Adrenal gland (tissue), 5 donors: ENCODE measurements around the gene RNF212.

ENCODE experiments used
- POLR2A ChIP-seq, 2 donors: fragments of 450-650 bp; IDR thresholded peaks; one replicate each; pipeline ENCODE4 v1.6.1; 2017; ENCODE audit warnings: antibody characterized with exemption in 2 of 2, mild to moderate bottlenecking in 2 of 2, moderate library complexity in 1 of 2
- TF ChIP-seq, protein P1 (sequence below), 6 experiments: fragments of 450-650 bp in 4 of 6; fragments of 200-600 bp in 2 of 6; sonication (generic) in 1 of 6; IDR thresholded peaks; 1 replicate in 5 of 6; 2 replicates in 1 of 6; pipeline versions ENCODE4 v1.5.1 to v1.8.0; 2016 to 2021; ENCODE audit warnings: antibody characterized with exemption in 6 of 6, mild to moderate bottlenecking in 2 of 6, moderate library complexity in 1 of 6
- donor health status: DM: no; HTN: no; CAD: no.

DNA sequence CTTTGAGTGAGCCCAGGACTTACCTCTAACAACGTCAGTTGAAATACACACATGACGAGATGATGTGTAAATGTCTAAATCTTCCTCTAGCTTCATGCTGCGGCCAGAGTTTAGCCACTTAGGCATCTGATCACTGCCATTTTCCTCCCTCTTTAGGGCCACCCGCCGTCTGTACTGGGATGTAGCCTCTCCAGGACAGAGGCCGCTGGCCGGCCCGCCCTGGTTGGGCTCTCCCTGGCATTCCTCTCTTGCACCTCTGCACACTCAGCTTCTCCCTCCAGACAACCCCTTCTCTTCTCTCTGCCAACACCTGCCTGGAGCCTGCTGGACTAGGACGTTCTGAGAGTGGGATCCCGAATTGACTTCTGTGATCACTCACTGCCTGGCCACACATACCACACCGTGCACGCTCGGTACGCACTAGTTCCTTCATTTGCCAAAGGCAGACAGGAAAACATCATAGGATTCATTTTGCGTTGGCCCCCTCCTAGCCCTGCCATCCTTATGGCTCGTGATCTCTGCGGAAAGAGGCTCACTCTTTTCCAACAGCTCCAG lies 33.6 kb downstream of the RNF212 start:
- TF ChIP-seq, protein P1, sequence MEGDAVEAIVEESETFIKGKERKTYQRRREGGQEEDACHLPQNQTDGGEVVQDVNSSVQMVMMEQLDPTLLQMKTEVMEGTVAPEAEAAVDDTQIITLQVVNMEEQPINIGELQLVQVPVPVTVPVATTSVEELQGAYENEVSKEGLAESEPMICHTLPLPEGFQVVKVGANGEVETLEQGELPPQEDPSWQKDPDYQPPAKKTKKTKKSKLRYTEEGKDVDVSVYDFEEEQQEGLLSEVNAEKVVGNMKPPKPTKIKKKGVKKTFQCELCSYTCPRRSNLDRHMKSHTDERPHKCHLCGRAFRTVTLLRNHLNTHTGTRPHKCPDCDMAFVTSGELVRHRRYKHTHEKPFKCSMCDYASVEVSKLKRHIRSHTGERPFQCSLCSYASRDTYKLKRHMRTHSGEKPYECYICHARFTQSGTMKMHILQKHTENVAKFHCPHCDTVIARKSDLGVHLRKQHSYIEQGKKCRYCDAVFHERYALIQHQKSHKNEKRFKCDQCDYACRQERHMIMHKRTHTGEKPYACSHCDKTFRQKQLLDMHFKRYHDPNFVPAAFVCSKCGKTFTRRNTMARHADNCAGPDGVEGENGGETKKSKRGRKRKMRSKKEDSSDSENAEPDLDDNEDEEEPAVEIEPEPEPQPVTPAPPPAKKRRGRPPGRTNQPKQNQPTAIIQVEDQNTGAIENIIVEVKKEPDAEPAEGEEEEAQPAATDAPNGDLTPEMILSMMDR (IDR thresholded peaks at IDR 0.05), result no peak
- TF ChIP-seq POLR2A (IDR thresholded peaks at IDR 0.05), result no peak
